Endothelial cell of umbilical vein (primary cell): ENCODE data around the gene C3orf33. TPM values are rescaled to one million over a fixed set of nuclear protein-coding genes. Genes with fewer than 3 reads are reported as not detected.

ENCODE experiments used
- BruUV-seq: library from RNA; stranded (reverse); fragments of 400-500 nt; replicated peaks from 2 replicates; lab custom pipeline; 2021; lab: Mats Ljungman, UMichigan
- CTCF ChIA-PET: fragments of 300-600, 350-600 bp; sonication (Branson Sonifier 250); formaldehyde crosslinking; loops from one replicate; lab custom pipeline; 2021; ENCODE audit warnings: antibody characterized with exemption, inconsistent platforms; lab: Charles Lee
- POLR2A ChIA-PET: fragments of 300-600, 350-600 bp; sonication (Branson Sonifier 250); formaldehyde crosslinking; loops from one replicate; lab custom pipeline; 2021; ENCODE audit warnings: antibody characterized with exemption, inconsistent platforms; lab: Charles Lee
- DNase-seq: peaks from one replicate; pipeline ENCODE4 v3.0.0-alpha.2; 2011; ENCODE audit warnings: low read depth, low spot score
- FAIRE-seq: peaks from 2 replicates; lab custom pipeline; 2011; peaks lifted over from hg19 to GRCh38; lab: Jason Lieb, UNC
- H2AFZ ChIP-seq: 2 replicates; pipeline ENCODE4 v1.6.0; 2012; ENCODE audit warnings: low read depth, low read length, control low read depth, inconsistent platforms
- H3K27ac ChIP-seq: 2 replicates; pipeline ENCODE4 v1.5.1; 2011; ENCODE audit warnings: low read depth, mild to moderate bottlenecking, control low read depth, low read length, moderate library complexity; ENCODE audit not compliant: insufficient read depth
- H3K27me3 ChIP-seq, 2 experiments: 2 replicates each; pipeline versions ENCODE4 v1.6.0 to v1.6.1; 2011; ENCODE audit warnings: low read length in 2 of 2, mixed read lengths in 1 of 2; ENCODE audit not compliant: control insufficient read depth in 2 of 2, insufficient read depth in 2 of 2
- H3K36me3 ChIP-seq, 2 experiments: 2 replicates in 1 of 2; 3 replicates in 1 of 2; pipeline ENCODE4 v1.5.1; 2011; ENCODE audit warnings: low read length in 2 of 2, mild to moderate bottlenecking in 1 of 2, moderate library complexity in 1 of 2; ENCODE audit not compliant: control insufficient read depth in 2 of 2, insufficient read depth in 2 of 2; ENCODE audit errors: extremely low read depth in 1 of 2
- H3K4me1 ChIP-seq: 3 replicates; pipeline ENCODE4 v1.5.1; 2011; ENCODE audit warnings: mild to moderate bottlenecking, low read length; ENCODE audit not compliant: control insufficient read depth, insufficient read depth; ENCODE audit errors: extremely low read depth
- H3K4me2 ChIP-seq: 2 replicates; pipeline ENCODE4 v1.6.1; 2011; ENCODE audit warnings: low read length, control low read depth, mixed read lengths; ENCODE audit not compliant: insufficient read depth
- H3K4me3 ChIP-seq, 3 experiments: fragments of 200-600 bp in 1 of 3; sonication (generic), shearing (Covaris generic) in 1 of 3; replicated peaks in 1 of 3; 2 replicates each; pipeline ENCODE4 v1.5.1; 2011 to 2016; ENCODE audit warnings: control low read depth in 3 of 3, low read length in 3 of 3, mild to moderate bottlenecking in 2 of 3, inconsistent platforms in 1 of 3, low read depth in 1 of 3, moderate library complexity in 1 of 3; ENCODE audit not compliant: insufficient read depth in 1 of 3
- H3K79me2 ChIP-seq: 2 replicates; pipeline ENCODE4 v1.6.0; 2012; ENCODE audit warnings: low read length, inconsistent platforms; ENCODE audit not compliant: control insufficient read depth, insufficient read depth
- H3K9ac ChIP-seq: replicated peaks from 2 replicates; pipeline ENCODE3; 2011; ENCODE audit warnings: low read length, control low read depth; ENCODE audit not compliant: insufficient read depth; ENCODE audit errors: extremely low read depth
- H3K9me1 ChIP-seq: replicated peaks from 3 replicates; pipeline ENCODE4 v1.6.0; 2011; ENCODE audit warnings: mild to moderate bottlenecking, low read length; ENCODE audit not compliant: control insufficient read depth, insufficient read depth; ENCODE audit errors: extremely low read depth
- H3K9me3 ChIP-seq: replicated peaks from 2 replicates; pipeline ENCODE4 v1.5.1; 2012; ENCODE audit warnings: low read length, inconsistent platforms; ENCODE audit not compliant: control insufficient read depth, insufficient read depth
- H4K20me1 ChIP-seq: replicated peaks from 2 replicates; pipeline ENCODE3; 2011; ENCODE audit warnings: mild to moderate bottlenecking, low read length; ENCODE audit not compliant: control insufficient read depth, insufficient read depth; ENCODE audit errors: extremely low read depth
- CTCF ChIP-seq, 2 donors: IDR thresholded peaks; 1 replicate in 1 of 2; 2 replicates in 1 of 2; pipeline ENCODE4 v1.5.1; 2011; ENCODE audit warnings: low read length in 2 of 2, mild to moderate bottlenecking in 2 of 2, moderate library complexity in 2 of 2, control low read depth in 1 of 2, inconsistent platforms in 1 of 2, low read depth in 1 of 2; ENCODE audit not compliant: insufficient read depth in 1 of 2; ENCODE audit errors: extremely low read depth in 1 of 2
- EZH2 ChIP-seq: IDR thresholded peaks from 2 replicates; pipeline ENCODE4 v1.6.1; 2012; ENCODE audit warnings: borderline replicate concordance, low read depth, mild to moderate bottlenecking, moderate library complexity, low read length, inconsistent platforms; ENCODE audit not compliant: severe bottlenecking
- FOS ChIP-seq: IDR thresholded peaks from 2 replicates; pipeline ENCODE4 v1.6.1; 2011; ENCODE audit warnings: mild to moderate bottlenecking, low read length, moderate library complexity, borderline replicate concordance; ENCODE audit not compliant: insufficient read depth
- GATA2 ChIP-seq: IDR thresholded peaks from 2 replicates; pipeline ENCODE4 v1.7.0; 2011; ENCODE audit warnings: low read depth, mild to moderate bottlenecking, moderate library complexity, mixed read lengths, low read length; ENCODE audit not compliant: insufficient read length, insufficient read depth
- JUN ChIP-seq: IDR thresholded peaks from 2 replicates; pipeline ENCODE4 v1.6.1; 2011; ENCODE audit warnings: borderline replicate concordance, low read depth; ENCODE audit not compliant: insufficient read length, insufficient read depth
- MAX ChIP-seq: IDR thresholded peaks from 2 replicates; pipeline ENCODE4 v1.6.1; 2011; ENCODE audit not compliant: insufficient read depth, insufficient read length
- MYC ChIP-seq: IDR thresholded peaks from one replicate; pipeline ENCODE4 v1.6.1; 2011; ENCODE audit warnings: mild to moderate bottlenecking, low read depth, low read length
- POLR2A ChIP-seq: IDR thresholded peaks from 2 replicates; pipeline ENCODE4 v1.6.1; 2012; ENCODE audit warnings: low read depth, mild to moderate bottlenecking, control low read depth, low read length
- POLR2AphosphoS5 ChIP-seq: IDR thresholded peaks from 2 replicates; pipeline ENCODE4 v1.6.1; 2012; ENCODE audit warnings: low read depth, mild to moderate bottlenecking, control low read depth, low read length, moderate library complexity; ENCODE audit not compliant: insufficient read depth
- dilution Hi-C: fragments of 300-500 bp; cut with MboI; formaldehyde crosslinking; loops from one replicate; pipeline ENCODE4 v1.15.0; 2019; ENCODE audit warnings: low sequenced_read_pairs; ENCODE audit not compliant: extremely low pct_ligation_motif_present
- intact Hi-C: fragments of 100-400 bp; cut with micrococcal nuclease; formaldehyde crosslinking; loops from one replicate; pipeline ENCODE4 v1.10.0; 2022
- polyA plus RNA-seq, 4 experiments: library from polyadenylated mRNA; depleted of rRNA in 3 of 4; stranded (reverse) in 3 of 4; unstranded in 1 of 4; fragments of >200 nt; gene quantifications; 2 replicates each; pipeline versions ENCODE4 v1.2.1 to v1.2.3, GENCODE V29; 2011 to 2012; ENCODE audit warnings: missing spikeins in 1 of 4
- total RNA-seq: library from RNA; stranded (reverse); gene quantifications from 2 replicates; pipeline ENCODE4 v1.2.3, GENCODE V29; 2021

C3orf33 gene
- total and polyA plus RNA-seq, 2 donors (not counting 3 experiments of a cell fraction or from before 2014, with no cell fraction given): 1.7 to 2.3 TPM

- Histone ChIP-seq H3K27ac (no peak overlapping the region), H3K4me3 (no peak overlapping the region), H3K79me2 (no peaks in the 10 kb centered on the region), H3K9me1 (no peaks in the 10 kb centered on the region), H3K27me3 (no peaks in the 10 kb centered on the region), H3K4me2 (no peak overlapping the region), H3K36me3 (no peaks in the 10 kb centered on the region), H2AFZ (no peak overlapping the region), H3K4me1 (no peaks in the 10 kb centered on the region), H3K9me3 (no peaks in the 10 kb centered on the region), H4K20me1 (no peaks in the 10 kb centered on the region), H3K9ac (no peak overlapping the region)
- CTCF ChIA-PET: interaction anchor here (1.0 to 2.9 kb wide), 2 partner anchors 20 to 357 kb away, joined by 3 to 17 read pairs; partner anchors contain the start of gene C3orf33
- no TSS peak for BruUV-seq
- dilution Hi-C loops (no loop called here), intact Hi-C loops (no loop called here)
- POLR2A ChIA-PET: no interaction called here
- DNase-seq (no peak), FAIRE-seq (peak; percentile 60)
- TF ChIP-seq EZH2: no peak
- no peak for TF ChIP-seq FOS
- TF ChIP-seq MAX: no peak
- TF ChIP-seq POLR2A: no peak
- TF ChIP-seq CTCF (IDR thresholded peaks at IDR 0.05; ENCODE audit: extremely low read depth in 1 of 2, insufficient read depth in 1 of 2, low read depth in 1 of 2, low read length in 2 of 2): no peak
- no peak for TF ChIP-seq GATA2
- TF ChIP-seq POLR2AphosphoS5: no peak
- TF ChIP-seq MYC: no peak
- no peak for TF ChIP-seq JUN
Measured at GRCh38 chr3:155785662-155786295, 20.3 kb downstream of the C3orf33 start.
